Panc1 (cell line): Measurements from ENCODE around the gene LRRC8E.

Experiments used
- CTCF ChIP-seq: fragments of 450-650 bp; IDR thresholded peaks from 2 replicates; pipeline ENCODE4 v1.5.1; 2017; ENCODE audit warnings: mild to moderate bottlenecking
- POLR2AphosphoS5 ChIP-seq: IDR thresholded peaks from 2 replicates; pipeline ENCODE4 v1.6.1; 2012; ENCODE audit warnings: mild to moderate bottlenecking, low read depth, low read length, moderate library complexity
- SIN3A ChIP-seq: IDR thresholded peaks from 2 replicates; pipeline ENCODE4 v1.6.1; 2012; ENCODE audit warnings: low read depth, mild to moderate bottlenecking, low read length, moderate library complexity, borderline replicate concordance; ENCODE audit not compliant: insufficient read depth
- TCF7L2 ChIP-seq: IDR thresholded peaks from 2 replicates; pipeline ENCODE4 v1.6.1; 2011; ENCODE audit warnings: mild to moderate bottlenecking, low read depth, low read length, inconsistent platforms

GRCh38 chr19:7928741-7929701 is 40.7 kb downstream of the LRRC8E start:
- TF ChIP-seq CTCF (peak; percentile 62), SIN3A (no peak), POLR2AphosphoS5 (peak; percentile 37; the same call in 1 of the 2 replicates), TCF7L2 (no peak)
